ENCODE data around the gene ZNF638.

ZNF638 gene

GRCh38 chr2:71340176-71340575 lies 8.6 kb downstream of the ZNF638 start:
- no peak overlapping the region for H2AFZ ChIP-seq (ENCODE audit: low read depth, low read length)
- no peak overlapping the region for H3K4me3 ChIP-seq (ENCODE audit: low read length)
- peaks cover 27% of the 10 kb centered on the region for H3K36me3 ChIP-seq (ENCODE audit: insufficient read depth, low read length)
- no peaks in the 10 kb centered on the region for H3K4me1 ChIP-seq (ENCODE audit: insufficient read depth, low read length)
- H3K9me3 ChIP-seq (ENCODE audit: low read length), result no peaks in the 10 kb centered on the region
- H3K27me3 ChIP-seq (ENCODE audit: insufficient read depth, low read length), result no peaks in the 10 kb centered on the region

GRCh38 chr2:71341645-71342044 lies 10.1 kb downstream of the ZNF638 start:
- no peaks in the 10 kb centered on the region for H3K9me3 ChIP-seq (ENCODE audit: low read length)
- H3K4me1 ChIP-seq (ENCODE audit: insufficient read depth, low read length), result no peaks in the 10 kb centered on the region
- peaks cover 24% of the 10 kb centered on the region for H3K36me3 ChIP-seq (ENCODE audit: insufficient read depth, low read length)
- H3K27me3 ChIP-seq (ENCODE audit: insufficient read depth, low read length), result no peaks in the 10 kb centered on the region
- H2AFZ ChIP-seq (ENCODE audit: low read depth, low read length), result no peak overlapping the region
- H3K4me3 ChIP-seq (ENCODE audit: low read length), result no peak overlapping the region

- Histone ChIP-seq H3K9me3 (ENCODE audit: low read length) (no peaks in the 10 kb centered on the region), H3K36me3 (ENCODE audit: insufficient read depth, low read length) (peaks cover 33% of the 10 kb centered on the region), H2AFZ (ENCODE audit: low read depth, low read length) (no peak overlapping the region), H3K4me3 (ENCODE audit: low read length) (no peak overlapping the region), H3K4me1 (ENCODE audit: insufficient read depth, low read length) (no peaks in the 10 kb centered on the region), H3K27me3 (ENCODE audit: insufficient read depth, low read length) (no peaks in the 10 kb centered on the region)
These were observed 14.5 kb downstream of the ZNF638 start for GRCh38 chr2:71346065-71346464.

- H3K36me3 ChIP-seq (ENCODE audit: insufficient read depth, low read length), result peaks cover 42% of the 10 kb centered on the region
- H3K4me3 ChIP-seq (ENCODE audit: low read length), result no peak overlapping the region
- no peak overlapping the region for H2AFZ ChIP-seq (ENCODE audit: low read depth, low read length)
- no peaks in the 10 kb centered on the region for H3K27me3 ChIP-seq (ENCODE audit: insufficient read depth, low read length)
- no peaks in the 10 kb centered on the region for H3K4me1 ChIP-seq (ENCODE audit: insufficient read depth, low read length)
- no peaks in the 10 kb centered on the region for H3K9me3 ChIP-seq (ENCODE audit: low read length)
These were observed 15.9 kb downstream of the ZNF638 start for GRCh38 chr2:71347517-71347916.

- H3K4me3 ChIP-seq (ENCODE audit: low read length), result no peak overlapping the region
- no peaks in the 10 kb centered on the region for H3K4me1 ChIP-seq (ENCODE audit: insufficient read depth, low read length)
- no peaks in the 10 kb centered on the region for H3K27me3 ChIP-seq (ENCODE audit: insufficient read depth, low read length)
- H3K36me3 ChIP-seq (ENCODE audit: insufficient read depth, low read length), result peaks cover 50% of the 10 kb centered on the region
- H2AFZ ChIP-seq (ENCODE audit: low read depth, low read length), result no peak overlapping the region
- no peaks in the 10 kb centered on the region for H3K9me3 ChIP-seq (ENCODE audit: low read length)
These were observed 16.7 kb downstream of the ZNF638 start for GRCh38 chr2:71348302-71348701.

- H3K4me1 ChIP-seq (ENCODE audit: insufficient read depth, low read length), result no peaks in the 10 kb centered on the region
- no peak overlapping the region for H3K4me3 ChIP-seq (ENCODE audit: low read length)
- H3K27me3 ChIP-seq (ENCODE audit: insufficient read depth, low read length), result no peaks in the 10 kb centered on the region
- H3K9me3 ChIP-seq (ENCODE audit: low read length), result no peaks in the 10 kb centered on the region
- H3K36me3 ChIP-seq (ENCODE audit: insufficient read depth, low read length), result peaks cover 87% of the 10 kb centered on the region
- no peak overlapping the region for H2AFZ ChIP-seq (ENCODE audit: low read depth, low read length)
These were observed 21.7 kb downstream of the ZNF638 start for GRCh38 chr2:71353248-71353647.

GRCh38 chr2:71358931-71359671 lies 27.5 kb downstream of the ZNF638 start:
- Histone ChIP-seq H3K36me3 (ENCODE audit: insufficient read depth, low read length) (peaks cover 87% of the 10 kb centered on the region), H2AFZ (ENCODE audit: low read depth, low read length) (no peak overlapping the region), H3K4me1 (ENCODE audit: insufficient read depth, low read length) (no peaks in the 10 kb centered on the region), H3K27me3 (ENCODE audit: insufficient read depth, low read length) (no peaks in the 10 kb centered on the region), H3K4me3 (ENCODE audit: low read length) (no peak overlapping the region), H3K9me3 (ENCODE audit: low read length) (no peaks in the 10 kb centered on the region)

- Histone ChIP-seq H3K27me3 (ENCODE audit: insufficient read depth, low read length) (no peaks in the 10 kb centered on the region), H3K36me3 (ENCODE audit: insufficient read depth, low read length) (peaks cover 94% of the 10 kb centered on the region), H3K9me3 (ENCODE audit: low read length) (no peaks in the 10 kb centered on the region), H2AFZ (ENCODE audit: low read depth, low read length) (no peak overlapping the region), H3K4me1 (ENCODE audit: insufficient read depth, low read length) (no peaks in the 10 kb centered on the region), H3K4me3 (ENCODE audit: low read length) (no peak overlapping the region)
These were observed 28.9 kb downstream of the ZNF638 start for GRCh38 chr2:71360434-71360975.

- Histone ChIP-seq H3K36me3 (ENCODE audit: insufficient read depth, low read length) (peaks cover 97% of the 10 kb centered on the region), H3K27me3 (ENCODE audit: insufficient read depth, low read length) (no peaks in the 10 kb centered on the region), H3K9me3 (ENCODE audit: low read length) (no peaks in the 10 kb centered on the region), H3K4me3 (ENCODE audit: low read length) (no peak overlapping the region), H2AFZ (ENCODE audit: low read depth, low read length) (no peak overlapping the region), H3K4me1 (ENCODE audit: insufficient read depth, low read length) (no peaks in the 10 kb centered on the region)
These were observed 30.0 kb downstream of the ZNF638 start for GRCh38 chr2:71361631-71362030.

GRCh38 chr2:71362447-71362846 lies 30.9 kb downstream of the ZNF638 start:
- no peaks in the 10 kb centered on the region for H3K9me3 ChIP-seq (ENCODE audit: low read length)
- no peaks in the 10 kb centered on the region for H3K4me1 ChIP-seq (ENCODE audit: insufficient read depth, low read length)
- no peaks in the 10 kb centered on the region for H3K27me3 ChIP-seq (ENCODE audit: insufficient read depth, low read length)
- H3K36me3 ChIP-seq (ENCODE audit: insufficient read depth, low read length), result peaks cover 95% of the 10 kb centered on the region
- H2AFZ ChIP-seq (ENCODE audit: low read depth, low read length), result no peak overlapping the region
- no peak overlapping the region for H3K4me3 ChIP-seq (ENCODE audit: low read length)

GRCh38 chr2:71370015-71370414 lies 38.4 kb downstream of the ZNF638 start:
- H3K4me1 ChIP-seq (ENCODE audit: insufficient read depth, low read length), result no peaks in the 10 kb centered on the region
- H3K36me3 ChIP-seq (ENCODE audit: insufficient read depth, low read length), result peaks cover 88% of the 10 kb centered on the region
- H3K27me3 ChIP-seq (ENCODE audit: insufficient read depth, low read length), result no peaks in the 10 kb centered on the region

GRCh38 chr2:71372042-71372441 lies 40.5 kb downstream of the ZNF638 start:
- Histone ChIP-seq H3K36me3 (ENCODE audit: insufficient read depth, low read length) (peaks cover 87% of the 10 kb centered on the region), H3K4me3 (ENCODE audit: low read length) (no peak overlapping the region), H3K27me3 (ENCODE audit: insufficient read depth, low read length) (no peaks in the 10 kb centered on the region), H3K9me3 (ENCODE audit: low read length) (no peaks in the 10 kb centered on the region), H2AFZ (ENCODE audit: low read depth, low read length) (no peak overlapping the region), H3K4me1 (ENCODE audit: insufficient read depth, low read length) (no peaks in the 10 kb centered on the region)

More at GRCh38 chr2:71370015-71370414, 38.4 kb downstream of the ZNF638 start:
- Histone ChIP-seq H3K9me3 (ENCODE audit: low read length) (no peaks in the 10 kb centered on the region), H2AFZ (ENCODE audit: low read depth, low read length) (no peak overlapping the region), H3K4me3 (ENCODE audit: low read length) (no peak overlapping the region)

- no peak overlapping the region for H3K4me3 ChIP-seq (ENCODE audit: low read length)
- no peaks in the 10 kb centered on the region for H3K9me3 ChIP-seq (ENCODE audit: low read length)
- H2AFZ ChIP-seq (ENCODE audit: low read depth, low read length), result no peak overlapping the region
- peaks cover 92% of the 10 kb centered on the region for H3K36me3 ChIP-seq (ENCODE audit: insufficient read depth, low read length)
- H3K4me1 ChIP-seq (ENCODE audit: insufficient read depth, low read length), result no peaks in the 10 kb centered on the region
- no peaks in the 10 kb centered on the region for H3K27me3 ChIP-seq (ENCODE audit: insufficient read depth, low read length)
These were observed 47.5 kb downstream of the ZNF638 start for GRCh38 chr2:71379086-71379485.

GRCh38 chr2:71380665-71381064 lies 49.1 kb downstream of the ZNF638 start:
- Histone ChIP-seq H2AFZ (ENCODE audit: low read depth, low read length) (no peak overlapping the region), H3K36me3 (ENCODE audit: insufficient read depth, low read length) (peaks cover 93% of the 10 kb centered on the region), H3K27me3 (ENCODE audit: insufficient read depth, low read length) (no peaks in the 10 kb centered on the region), H3K4me3 (ENCODE audit: low read length) (no peak overlapping the region), H3K9me3 (ENCODE audit: low read length) (no peaks in the 10 kb centered on the region), H3K4me1 (ENCODE audit: insufficient read depth, low read length) (no peaks in the 10 kb centered on the region)
